Spleen (tissue), 3 donors: ENCODE measurements around the gene LTBP1.

Experiments
- POLR2A ChIP-seq, 3 donors: fragments of 450-650 bp; IDR thresholded peaks; one replicate each; pipeline ENCODE4 v1.5.1; 2017; ENCODE audit warnings: antibody characterized with exemption in 3 of 3, mild to moderate bottlenecking in 1 of 3
- POLR2AphosphoS5 ChIP-seq, 3 donors: sonication (generic); formaldehyde crosslinking; IDR thresholded peaks; one replicate each; pipeline ENCODE4 v1.5.1; 2017; ENCODE audit warnings: antibody characterized with exemption in 3 of 3

- TF ChIP-seq POLR2AphosphoS5 (IDR thresholded peaks at IDR 0.05): no peak
- TF ChIP-seq POLR2A (IDR thresholded peaks at IDR 0.05): no peak
Observed at GRCh38 chr2:33167622-33168245, 221.0 kb downstream of the LTBP1 start.
